H1 (cell line): ENCODE measurements around the gene CAPN11. TPM values are rescaled to one million over a fixed set of nuclear protein-coding genes. Genes with fewer than 3 reads are reported as not detected.

Experiments used
- CTCF ChIA-PET: fragments of 300-600 bp; sonication (Branson Sonifier 250); formaldehyde crosslinking; loops from one replicate; lab custom pipeline; 2021; ENCODE audit not compliant: partially characterized antibody; lab: Charles Lee
- POLR2A ChIA-PET: fragments of 300-600 bp; sonication (Branson Sonifier 250); formaldehyde crosslinking; loops from one replicate; lab custom pipeline; 2021; ENCODE audit warnings: inconsistent platforms; ENCODE audit not compliant: partially characterized antibody; lab: Charles Lee
- DNase-seq, 2 experiments: peaks; one replicate each; pipeline versions ENCODE4 v3.0.0 to v3.0.0-alpha.2; 2010 to 2022; ENCODE audit warnings: low spot score in 2 of 2, low read depth in 1 of 2, mixed read lengths in 1 of 2
- FAIRE-seq: peaks from 2 replicates; lab custom pipeline; 2011; peaks lifted over from hg19 to GRCh38; lab: Jason Lieb, UNC
- H2AFZ ChIP-seq: 2 replicates; pipeline ENCODE4 v1.8.1; 2012; ENCODE audit warnings: low read length, inconsistent platforms
- H2AK5ac ChIP-seq: 2 replicates; pipeline ENCODE4 v1.6.1; 2013; ENCODE audit warnings: low read depth, low read length
- H2BK120ac ChIP-seq: replicated peaks from 2 replicates; pipeline ENCODE3; 2013; ENCODE audit warnings: low read depth, low read length, inconsistent platforms
- H2BK12ac ChIP-seq: 2 replicates; pipeline ENCODE4 v1.6.1; 2013; ENCODE audit warnings: low read depth, low read length
- H2BK15ac ChIP-seq: 2 replicates; pipeline ENCODE4 v1.6.1; 2013; ENCODE audit warnings: low read length
- H2BK20ac ChIP-seq: 2 replicates; pipeline ENCODE4 v1.6.1; 2013; ENCODE audit warnings: low read length
- H2BK5ac ChIP-seq: 2 replicates; pipeline ENCODE4 v1.6.1; 2013; ENCODE audit warnings: low read depth, low read length
- H3K14ac ChIP-seq: 2 replicates; pipeline ENCODE4 v1.6.1; 2013; ENCODE audit warnings: inconsistent platforms; ENCODE audit not compliant: insufficient read length
- H3K18ac ChIP-seq: 2 replicates; pipeline ENCODE4 v1.6.1; 2013; ENCODE audit warnings: low read length; ENCODE audit errors: extremely low read depth
- H3K23ac ChIP-seq: 2 replicates; pipeline ENCODE4 v1.6.1; 2013; ENCODE audit warnings: inconsistent platforms; ENCODE audit not compliant: insufficient read length
- H3K23me2 ChIP-seq: 2 replicates; pipeline ENCODE4 v1.6.1; 2013; ENCODE audit warnings: low read depth, low read length
- H3K27ac ChIP-seq: 2 replicates; pipeline ENCODE4 v1.6.1; 2011; ENCODE audit warnings: low read depth, low read length, inconsistent platforms
- H3K27me3 ChIP-seq, 4 experiments: replicated peaks in 1 of 4; 1 replicate in 1 of 4; 2 replicates in 3 of 4; pipeline versions ENCODE4 v1.6.1 to v1.8.1; 2011 to 2013; ENCODE audit warnings: low read length in 3 of 4, mild to moderate bottlenecking in 3 of 4, inconsistent platforms in 2 of 4, mixed read lengths in 2 of 4, moderate library complexity in 1 of 4; ENCODE audit not compliant: control insufficient read depth in 3 of 4, insufficient read depth in 3 of 4; ENCODE audit errors: extremely low read depth in 1 of 4
- H3K36me3 ChIP-seq, 4 experiments: 2 replicates each; pipeline versions ENCODE4 v1.6.1 to v1.8.1; 2011 to 2013; ENCODE audit warnings: mild to moderate bottlenecking in 4 of 4, low read length in 3 of 4, moderate library complexity in 2 of 4, control low read depth in 1 of 4, inconsistent platforms in 1 of 4; ENCODE audit not compliant: insufficient read depth in 4 of 4, control insufficient read depth in 2 of 4
- H3K4ac ChIP-seq: replicated peaks from 2 replicates; pipeline ENCODE3; 2013; ENCODE audit warnings: low read length, low read depth, mixed read lengths, inconsistent platforms; ENCODE audit not compliant: insufficient read length
- H3K4me1 ChIP-seq, 4 experiments: replicated peaks in 1 of 4; 1 replicate in 1 of 4; 2 replicates in 3 of 4; pipeline versions ENCODE4 v1.6.1 to v1.8.1; 2011 to 2013; ENCODE audit warnings: low read length in 3 of 4, inconsistent platforms in 2 of 4, mixed read lengths in 1 of 4; ENCODE audit not compliant: insufficient read depth in 4 of 4, control insufficient read depth in 3 of 4
- H3K4me2 ChIP-seq, 2 experiments: 2 replicates each; pipeline versions ENCODE4 v1.6.1 to v1.8.1; 2011 to 2013; ENCODE audit warnings: low read depth in 2 of 2, low read length in 2 of 2, control low read depth in 1 of 2, inconsistent platforms in 1 of 2, mild to moderate bottlenecking in 1 of 2; ENCODE audit not compliant: insufficient read depth in 1 of 2
- H3K4me3 ChIP-seq, 4 experiments: fragments of 200-600, 300-600 bp in 1 of 4; sonication (generic), shearing (Covaris generic), sonication (Bioruptor Twin) in 1 of 4; 2 replicates each; pipeline versions ENCODE4 v1.5.1 to v1.8.1; 2011 to 2016; ENCODE audit warnings: low read length in 4 of 4, low read depth in 3 of 4, control low read depth in 2 of 4, inconsistent platforms in 2 of 4, mild to moderate bottlenecking in 2 of 4, mixed read lengths in 1 of 4, moderate library complexity in 1 of 4; ENCODE audit not compliant: insufficient read depth in 2 of 4; ENCODE audit errors: extremely low read depth in 1 of 4
- H3K56ac ChIP-seq: replicated peaks from 2 replicates; pipeline ENCODE3; 2013; ENCODE audit warnings: low read depth, mild to moderate bottlenecking, mixed read lengths, low read length, inconsistent platforms; ENCODE audit not compliant: insufficient read length
- H3K79me1 ChIP-seq: 2 replicates; pipeline ENCODE4 v1.6.1; 2013; ENCODE audit warnings: low read depth, low read length, control low read depth
- H3K79me2 ChIP-seq, 2 experiments: 2 replicates each; pipeline versions ENCODE4 v1.6.1 to v1.8.1; 2012 to 2013; ENCODE audit warnings: low read length in 2 of 2, mild to moderate bottlenecking in 2 of 2, inconsistent platforms in 1 of 2; ENCODE audit not compliant: insufficient read depth in 2 of 2, control insufficient read depth in 1 of 2
- H3K9ac ChIP-seq, 4 experiments: replicated peaks in 1 of 4; 1 replicate in 1 of 4; 2 replicates in 3 of 4; pipeline versions ENCODE4 v1.6.1 to v1.8.1; 2011 to 2013; ENCODE audit warnings: low read depth in 3 of 4, low read length in 3 of 4, control low read depth in 2 of 4, mild to moderate bottlenecking in 2 of 4, moderate library complexity in 2 of 4, inconsistent platforms in 1 of 4; ENCODE audit errors: extremely low read depth in 1 of 4
- H3K9me3 ChIP-seq, 2 experiments: 2 replicates each; pipeline versions ENCODE4 v1.6.1 to v1.8.1; 2012 to 2013; ENCODE audit warnings: mild to moderate bottlenecking in 2 of 2, moderate library complexity in 2 of 2, control low read depth in 1 of 2, inconsistent platforms in 1 of 2, low read depth in 1 of 2, low read length in 1 of 2, mixed read lengths in 1 of 2; ENCODE audit not compliant: insufficient read depth in 2 of 2
- H4K20me1 ChIP-seq, 2 experiments: replicated peaks in 1 of 2; 2 replicates each; pipeline versions ENCODE3 to v1.8.1; 2011 to 2013; ENCODE audit warnings: inconsistent platforms in 2 of 2, low read length in 2 of 2, mild to moderate bottlenecking in 1 of 2; ENCODE audit not compliant: insufficient read depth in 2 of 2, control insufficient read depth in 1 of 2
- H4K5ac ChIP-seq: 2 replicates; pipeline ENCODE4 v1.6.1; 2013; ENCODE audit warnings: low read length, low read depth, mixed read lengths, inconsistent platforms; ENCODE audit not compliant: insufficient read length
- H4K8ac ChIP-seq: 2 replicates; pipeline ENCODE4 v1.8.0; 2013; ENCODE audit warnings: mild to moderate bottlenecking, moderate library complexity, low read length, inconsistent platforms; ENCODE audit not compliant: insufficient read depth; ENCODE audit errors: extremely low read depth
- H4K91ac ChIP-seq: replicated peaks from 2 replicates; pipeline ENCODE3; 2013; ENCODE audit warnings: low read length, mixed read lengths, inconsistent platforms; ENCODE audit not compliant: insufficient read length
- WGBS, 2 experiments: shearing (Covaris generic) in 1 of 2; methylation state at CpG; one replicate each; pipeline versions ENCODE4 v1.1.6 to v1.1.7; 2013 to 2015; ENCODE audit warnings: low lambda C conversion rate in 2 of 2, mixed read lengths in 2 of 2, inconsistent platforms in 1 of 2, low coverage in 1 of 2, missing lambda C conversion rate in 1 of 2; ENCODE audit not compliant: insufficient replicate concordance in 2 of 2, insufficient coverage in 1 of 2, insufficient read length in 1 of 2; ENCODE audit errors: extremely low coverage in 1 of 2, missing lambda C conversion rate in 1 of 2; 5-methylcytosine and 5-hydroxymethylcytosine counted together
- polyA plus RNA-seq, 7 experiments: library from polyadenylated mRNA; depleted of rRNA in 3 of 7; stranded (reverse) in 5 of 7; unstranded in 2 of 7; fragments of >200 nt in 5 of 7; fragments of 200-250 nt in 2 of 7; gene quantifications; 1 replicate in 5 of 7; 2 replicates in 1 of 7; 4 replicates in 1 of 7; pipeline versions ENCODE4 v1.2.1 to v1.2.3, GENCODE V29; 2011 to 2013; ENCODE audit warnings: missing spikeins in 2 of 7, mixed read lengths in 2 of 7
- total RNA-seq: library from RNA; stranded (reverse); fragmentation: NEBNext Ultra II Directional; extraction: Animal tissue kit (Norgen Biotek cat#: 25700); gene quantifications from 2 replicates; pipeline ENCODE4 v1.2.1, GENCODE V29; 2021

Gene CAPN11
- total and polyA plus RNA-seq, 2 of the 8 experiments (the other 6 are each of a cell fraction or from before 2014, with no cell fraction given) = 0.95 to 0.97 TPM

DNA sequence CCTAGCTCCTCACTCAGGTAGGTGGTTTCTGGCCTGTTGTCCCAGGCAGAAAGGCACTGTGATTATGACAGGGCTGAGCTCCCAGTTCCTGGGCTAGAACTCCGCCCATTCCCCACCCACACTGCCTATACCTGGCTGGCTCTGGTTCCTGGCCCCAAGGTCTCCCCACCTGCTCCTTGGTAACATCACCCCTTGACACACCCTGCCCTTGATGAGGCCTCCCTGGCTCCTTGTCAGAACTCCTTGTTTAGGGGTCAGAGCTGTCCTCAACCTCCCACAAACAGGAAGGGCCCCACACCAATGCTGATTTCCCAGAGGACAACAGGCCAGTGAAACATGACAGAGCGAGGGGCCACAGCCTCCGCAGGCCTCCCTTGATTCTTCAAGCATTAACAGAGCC, 42.6 kb downstream of the CAPN11 start:
- Histone ChIP-seq H2BK12ac (peak overlapping the region; percentile 100), H3K4me3 (no peak overlapping the region), H3K18ac (peak overlapping the region; percentile 68), H3K79me1 (no peaks in the 10 kb centered on the region), H3K14ac (no peak overlapping the region), H3K4me2 (no peak overlapping the region), H4K91ac (peak overlapping the region; percentile 70), H2AK5ac (0 out of 2 replicates have a peak overlapping the region, but pooled peaks have one; percentile 26), H3K36me3 (no peaks in the 10 kb centered on the region), H4K5ac (peak overlapping the region; percentile 0), H2BK120ac (peak overlapping the region; percentile 65), H2BK15ac (0 out of 2 replicates have a peak overlapping the region, but pooled peaks have one; percentile 6), H3K27me3 (no peaks in the 10 kb centered on the region), H3K23ac (no peak overlapping the region), H2BK5ac (peak overlapping the region; percentile 99; the same call in 1 of the 2 replicates), H4K20me1 (no peaks in the 10 kb centered on the region), H3K79me2 (no peaks in the 10 kb centered on the region), H3K9me3 (no peaks in the 10 kb centered on the region), H2AFZ (no peak overlapping the region), H3K9ac (no peak overlapping the region), H3K56ac (no peak overlapping the region), H3K4me1 (peaks cover 18 to 28% (median 23%) of the 10 kb centered on the region in 4 experiments), H2BK20ac (peak overlapping the region; percentile 13), H3K4ac (peak overlapping the region; percentile 2), H3K27ac (no peak overlapping the region), H3K23me2 (no peaks in the 10 kb centered on the region; the same call in 1 of the 2 replicates), H4K8ac (no peak overlapping the region)
- 80% methylated on average over 3 of the region's 3 CpGs; no CpG with 5 or more reads in 1 of the 2 experiments for WGBS, 2 experiments
- POLR2A ChIA-PET = interaction anchor here (0.7 to 6.2 kb wide), 14 partner anchors 9 to 55 kb away, joined by 3 to 60 read pairs (median 6); partner anchors contain the start of genes HSP90AB1, MYMX, SLC29A1 and SLC35B2
- CTCF ChIA-PET = interaction anchor here (1.1 to 3.5 kb wide), 9 partner anchors 9 to 45 kb away, joined by 3 to 21 read pairs (median 7); no protein-coding TSS in a partner anchor
- FAIRE-seq = no peak
- no peak for DNase-seq
